Measurements from ENCODE around the gene ZNF358.

DNA sequence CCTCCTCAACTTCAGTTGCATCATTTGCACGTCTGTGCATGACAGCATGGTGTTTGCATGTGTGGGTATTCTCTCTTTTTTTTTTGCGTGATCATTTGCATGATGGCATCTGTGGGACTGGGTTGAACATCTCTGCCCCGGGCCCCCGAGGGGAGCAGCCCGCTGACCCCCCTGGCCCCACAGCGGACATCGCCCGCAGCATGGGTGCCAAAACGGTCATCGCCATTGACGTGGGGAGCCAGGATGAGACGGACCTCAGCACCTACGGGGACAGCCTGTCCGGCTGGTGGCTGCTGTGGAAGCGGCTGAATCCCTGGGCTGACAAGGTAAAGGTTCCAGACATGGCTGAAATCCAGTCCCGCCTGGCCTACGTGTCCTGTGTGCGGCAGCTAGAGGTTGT is 42.8 kb downstream of the ZNF358 start:
- TF ChIP-seq POLR2A (IDR thresholded peaks at IDR 0.05), result no peak
- TF ChIP-seq, protein P1, sequence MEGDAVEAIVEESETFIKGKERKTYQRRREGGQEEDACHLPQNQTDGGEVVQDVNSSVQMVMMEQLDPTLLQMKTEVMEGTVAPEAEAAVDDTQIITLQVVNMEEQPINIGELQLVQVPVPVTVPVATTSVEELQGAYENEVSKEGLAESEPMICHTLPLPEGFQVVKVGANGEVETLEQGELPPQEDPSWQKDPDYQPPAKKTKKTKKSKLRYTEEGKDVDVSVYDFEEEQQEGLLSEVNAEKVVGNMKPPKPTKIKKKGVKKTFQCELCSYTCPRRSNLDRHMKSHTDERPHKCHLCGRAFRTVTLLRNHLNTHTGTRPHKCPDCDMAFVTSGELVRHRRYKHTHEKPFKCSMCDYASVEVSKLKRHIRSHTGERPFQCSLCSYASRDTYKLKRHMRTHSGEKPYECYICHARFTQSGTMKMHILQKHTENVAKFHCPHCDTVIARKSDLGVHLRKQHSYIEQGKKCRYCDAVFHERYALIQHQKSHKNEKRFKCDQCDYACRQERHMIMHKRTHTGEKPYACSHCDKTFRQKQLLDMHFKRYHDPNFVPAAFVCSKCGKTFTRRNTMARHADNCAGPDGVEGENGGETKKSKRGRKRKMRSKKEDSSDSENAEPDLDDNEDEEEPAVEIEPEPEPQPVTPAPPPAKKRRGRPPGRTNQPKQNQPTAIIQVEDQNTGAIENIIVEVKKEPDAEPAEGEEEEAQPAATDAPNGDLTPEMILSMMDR (IDR thresholded peaks at IDR 0.05), result no peak

Data from body of pancreas (tissue), 4 donors.